ENCODE results near the gene AGMO. TPM values are rescaled to one million over a fixed set of nuclear protein-coding genes. Genes with fewer than 3 reads are reported as not detected.

AGMO gene
- total RNA-seq, 3 donors from 2014 or later (not counting 1 experiment from before 2014, with no cell fraction given), result not detected

DNA sequence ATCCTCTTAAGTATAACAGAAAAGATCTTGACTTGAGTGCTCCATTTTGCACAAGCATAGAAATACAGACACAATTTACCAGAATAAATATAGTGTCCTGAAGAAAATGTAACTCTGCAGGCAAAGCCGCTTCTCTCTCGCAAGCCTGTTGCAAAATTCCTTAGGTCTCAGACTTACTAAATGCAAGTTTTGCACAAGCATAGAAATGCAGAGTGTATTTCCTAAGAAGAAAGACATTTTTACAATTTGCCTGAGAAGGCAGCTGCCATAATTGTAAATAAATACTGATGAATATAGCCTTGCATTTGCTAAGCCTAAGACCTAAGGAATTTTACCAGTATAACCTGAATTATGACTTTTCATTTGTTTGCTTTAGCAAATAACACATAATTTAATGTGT, 67.1 kb downstream of the AGMO start:
- Mint-ChIP-seq H3K27me3 (ENCODE audit: low read depth in 2 of 2) (no peaks in the 10 kb centered on the region), H3K4me3 (no peak overlapping the region), H3K36me3 (no peaks in the 10 kb centered on the region), H3K27ac (no peak overlapping the region), H3K9me3 (peaks cover 8 to 19% of the 10 kb centered on the region in 2 donors), H3K4me1 (no peaks in the 10 kb centered on the region)
- no peak overlapping the region for H3K27ac ChIP-seq (ENCODE audit: low read length)
- H3K4me3 ChIP-seq (ENCODE audit: low read length), result no peak overlapping the region
- TF ChIP-seq, protein P1, sequence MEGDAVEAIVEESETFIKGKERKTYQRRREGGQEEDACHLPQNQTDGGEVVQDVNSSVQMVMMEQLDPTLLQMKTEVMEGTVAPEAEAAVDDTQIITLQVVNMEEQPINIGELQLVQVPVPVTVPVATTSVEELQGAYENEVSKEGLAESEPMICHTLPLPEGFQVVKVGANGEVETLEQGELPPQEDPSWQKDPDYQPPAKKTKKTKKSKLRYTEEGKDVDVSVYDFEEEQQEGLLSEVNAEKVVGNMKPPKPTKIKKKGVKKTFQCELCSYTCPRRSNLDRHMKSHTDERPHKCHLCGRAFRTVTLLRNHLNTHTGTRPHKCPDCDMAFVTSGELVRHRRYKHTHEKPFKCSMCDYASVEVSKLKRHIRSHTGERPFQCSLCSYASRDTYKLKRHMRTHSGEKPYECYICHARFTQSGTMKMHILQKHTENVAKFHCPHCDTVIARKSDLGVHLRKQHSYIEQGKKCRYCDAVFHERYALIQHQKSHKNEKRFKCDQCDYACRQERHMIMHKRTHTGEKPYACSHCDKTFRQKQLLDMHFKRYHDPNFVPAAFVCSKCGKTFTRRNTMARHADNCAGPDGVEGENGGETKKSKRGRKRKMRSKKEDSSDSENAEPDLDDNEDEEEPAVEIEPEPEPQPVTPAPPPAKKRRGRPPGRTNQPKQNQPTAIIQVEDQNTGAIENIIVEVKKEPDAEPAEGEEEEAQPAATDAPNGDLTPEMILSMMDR (IDR thresholded peaks at IDR 0.05), result no peak
- ATAC-seq, result no peak
- intact Hi-C loops (cut with micrococcal nuclease), result no loop called here
- no peaks in the 10 kb centered on the region for H3K36me3 ChIP-seq (ENCODE audit: control insufficient read depth, insufficient read depth, low read length)
- 64% methylated on average over 2 of the region's 2 CpGs for WGBS (ENCODE audit: insufficient coverage)
- H3K9me3 ChIP-seq (ENCODE audit: control insufficient read depth, insufficient read depth, low read length), result no peaks in the 10 kb centered on the region
- no peaks in the 10 kb centered on the region for H3K27me3 ChIP-seq (ENCODE audit: control insufficient read depth, insufficient read depth, low read length)
- no peak for DNase-seq
- no peaks in the 10 kb centered on the region for H3K4me1 ChIP-seq (ENCODE audit: control insufficient read depth, insufficient read depth, low read length)

DNA sequence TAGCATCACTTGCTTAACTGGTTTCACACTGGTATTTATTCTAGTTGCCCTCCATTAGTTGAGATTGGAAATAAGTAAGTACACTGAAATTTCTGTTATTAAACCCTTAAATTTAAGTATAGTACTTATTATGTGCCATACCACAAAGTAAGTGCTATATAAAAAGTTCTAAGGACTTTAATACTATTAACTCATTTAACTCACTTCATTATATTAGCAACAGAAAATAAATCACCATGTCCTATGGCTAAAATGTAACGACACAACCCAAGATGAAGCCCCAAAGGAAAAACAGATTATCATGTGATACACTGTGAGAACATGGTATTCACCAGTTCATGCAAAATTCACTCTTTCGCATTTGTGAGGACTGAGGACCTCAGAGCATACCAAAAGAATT, 70.5 kb downstream of the AGMO start:
- no peaks in the 10 kb centered on the region for H3K27me3 Mint-ChIP-seq (ENCODE audit: low read depth in 2 of 2)
- no peak overlapping the region for H3K4me3 Mint-ChIP-seq
- H3K4me3 ChIP-seq (ENCODE audit: low read length), result no peak overlapping the region
- no peak overlapping the region for H3K27ac ChIP-seq (ENCODE audit: low read length)
- H3K36me3 Mint-ChIP-seq, result no peaks in the 10 kb centered on the region
- peaks cover 12 to 16% of the 10 kb centered on the region in 2 donors for H3K9me3 Mint-ChIP-seq
- DNase-seq (no peak), ATAC-seq (no peak)
- H3K27ac Mint-ChIP-seq, result no peak overlapping the region
- intact Hi-C loops (cut with micrococcal nuclease), result no loop called here
- no peaks in the 10 kb centered on the region for H3K36me3 ChIP-seq (ENCODE audit: control insufficient read depth, insufficient read depth, low read length)
- WGBS (ENCODE audit: insufficient coverage), result 69% methylated on average over 2 of the region's 2 CpGs
- no peaks in the 10 kb centered on the region for H3K9me3 ChIP-seq (ENCODE audit: control insufficient read depth, insufficient read depth, low read length)
- TF ChIP-seq, protein P1 (IDR thresholded peaks at IDR 0.05), result no peak
- no peaks in the 10 kb centered on the region for H3K4me1 ChIP-seq (ENCODE audit: control insufficient read depth, insufficient read depth, low read length)
- no peaks in the 10 kb centered on the region for H3K4me1 Mint-ChIP-seq
- H3K27me3 ChIP-seq (ENCODE audit: control insufficient read depth, insufficient read depth, low read length), result no peaks in the 10 kb centered on the region

DNA sequence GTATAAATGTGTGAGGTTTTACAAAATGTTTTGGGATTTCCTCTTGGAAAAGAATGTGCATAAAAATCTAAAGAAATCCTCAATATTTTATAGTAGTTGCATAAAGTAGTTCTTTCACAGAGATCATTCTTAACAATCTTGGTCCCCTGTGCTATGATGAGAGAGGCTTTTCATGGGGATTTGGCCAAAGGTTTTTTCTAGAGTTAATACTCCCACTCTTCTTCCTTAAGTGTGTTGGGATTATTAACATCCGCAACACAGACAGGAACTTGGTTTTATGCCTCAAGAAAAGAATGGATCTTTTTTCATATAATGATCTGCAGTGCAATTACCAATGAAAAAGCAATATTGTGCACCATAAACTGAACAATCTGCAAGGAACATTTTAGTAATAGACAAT, 71.5 kb downstream of the AGMO start:
- TF ChIP-seq, protein P1 (IDR thresholded peaks at IDR 0.05), result no peak
- WGBS (ENCODE audit: insufficient coverage), result no CpG with 5 or more reads among the region's 1 CpG
- no peaks in the 10 kb centered on the region for H3K4me1 Mint-ChIP-seq
- intact Hi-C loops (cut with micrococcal nuclease), result no loop called here
- Histone ChIP-seq H3K9me3 (ENCODE audit: control insufficient read depth, insufficient read depth, low read length) (no peaks in the 10 kb centered on the region), H3K4me3 (ENCODE audit: low read length) (no peak overlapping the region), H3K27ac (ENCODE audit: low read length) (no peak overlapping the region), H3K4me1 (ENCODE audit: control insufficient read depth, insufficient read depth, low read length) (no peaks in the 10 kb centered on the region), H3K36me3 (ENCODE audit: control insufficient read depth, insufficient read depth, low read length) (no peaks in the 10 kb centered on the region), H3K27me3 (ENCODE audit: control insufficient read depth, insufficient read depth, low read length) (no peaks in the 10 kb centered on the region)
- no peak for DNase-seq
- no peaks in the 10 kb centered on the region for H3K27me3 Mint-ChIP-seq (ENCODE audit: low read depth in 2 of 2)
- H3K9me3 Mint-ChIP-seq, result peaks cover 12 to 15% of the 10 kb centered on the region in 2 donors
- no peak for ATAC-seq
- no peak overlapping the region for H3K4me3 Mint-ChIP-seq
- peaks cover 6% of the 10 kb centered on the region for H3K36me3 Mint-ChIP-seq
- no peak overlapping the region for H3K27ac Mint-ChIP-seq

DNA sequence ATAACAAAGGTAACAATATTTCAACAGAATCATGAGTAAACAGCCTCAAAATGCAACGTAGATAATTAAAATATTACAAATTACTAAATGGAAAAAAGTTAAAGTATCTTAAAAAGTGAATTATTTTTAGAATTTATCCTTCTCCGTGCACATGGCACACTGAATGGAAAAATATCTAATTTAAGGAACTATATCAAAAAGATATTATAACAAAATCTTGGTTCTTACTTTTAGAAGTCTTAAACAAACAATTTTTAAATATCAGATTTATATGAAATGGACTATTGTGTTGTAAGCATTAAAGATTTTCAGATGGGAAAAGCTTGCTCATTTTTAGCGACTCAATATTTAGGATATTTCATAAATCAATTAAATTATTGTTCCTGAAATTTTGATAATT, 72.0 kb downstream of the AGMO start:
- no peak overlapping the region for H3K27ac Mint-ChIP-seq
- H3K9me3 ChIP-seq (ENCODE audit: control insufficient read depth, insufficient read depth, low read length), result peaks cover 2% of the 10 kb centered on the region
- H3K27me3 Mint-ChIP-seq (ENCODE audit: low read depth in 2 of 2), result no peaks in the 10 kb centered on the region
- no peak overlapping the region for H3K27ac ChIP-seq (ENCODE audit: low read length)
- no peak overlapping the region for H3K4me3 Mint-ChIP-seq
- DNase-seq, result no peak
- H3K36me3 Mint-ChIP-seq, result peaks cover 6% of the 10 kb centered on the region
- H3K9me3 Mint-ChIP-seq, result peaks cover 10 to 13% of the 10 kb centered on the region in 2 donors
- H3K4me1 Mint-ChIP-seq, result no peaks in the 10 kb centered on the region
- H3K36me3 ChIP-seq (ENCODE audit: control insufficient read depth, insufficient read depth, low read length), result no peaks in the 10 kb centered on the region
- H3K4me3 ChIP-seq (ENCODE audit: low read length), result no peak overlapping the region
- no peaks in the 10 kb centered on the region for H3K27me3 ChIP-seq (ENCODE audit: control insufficient read depth, insufficient read depth, low read length)
- WGBS (ENCODE audit: insufficient coverage), result no CpG with 5 or more reads among the region's 3 CpGs
- intact Hi-C loops (cut with micrococcal nuclease), result no loop called here
- ATAC-seq, result no peak
- TF ChIP-seq, protein P1 (IDR thresholded peaks at IDR 0.05), result no peak
- no peaks in the 10 kb centered on the region for H3K4me1 ChIP-seq (ENCODE audit: control insufficient read depth, insufficient read depth, low read length)

Data from natural killer cell (primary cell).